ENCODE measurements around the gene ZC3H7A.

ZC3H7A gene

DNA sequence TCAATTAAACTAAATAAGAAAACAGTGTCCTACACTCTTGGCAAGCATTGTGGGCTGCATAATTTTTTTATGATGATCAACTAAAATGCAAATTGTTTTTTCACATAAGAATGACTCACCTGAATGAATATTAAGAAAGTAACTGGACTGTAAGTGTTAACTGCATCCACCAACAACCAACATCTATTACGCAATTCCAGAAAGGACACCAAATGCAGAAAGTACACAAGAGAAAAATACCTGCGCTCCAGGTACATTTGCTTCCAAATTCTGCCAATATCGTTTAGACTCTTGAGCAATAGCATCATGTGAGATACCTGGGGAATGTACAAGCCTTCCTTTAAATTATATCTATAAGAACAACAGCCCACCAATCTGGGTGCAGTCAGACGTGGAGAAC lies 34.6 kb downstream of the ZC3H7A start:
- TF ChIP-seq, protein P1, sequence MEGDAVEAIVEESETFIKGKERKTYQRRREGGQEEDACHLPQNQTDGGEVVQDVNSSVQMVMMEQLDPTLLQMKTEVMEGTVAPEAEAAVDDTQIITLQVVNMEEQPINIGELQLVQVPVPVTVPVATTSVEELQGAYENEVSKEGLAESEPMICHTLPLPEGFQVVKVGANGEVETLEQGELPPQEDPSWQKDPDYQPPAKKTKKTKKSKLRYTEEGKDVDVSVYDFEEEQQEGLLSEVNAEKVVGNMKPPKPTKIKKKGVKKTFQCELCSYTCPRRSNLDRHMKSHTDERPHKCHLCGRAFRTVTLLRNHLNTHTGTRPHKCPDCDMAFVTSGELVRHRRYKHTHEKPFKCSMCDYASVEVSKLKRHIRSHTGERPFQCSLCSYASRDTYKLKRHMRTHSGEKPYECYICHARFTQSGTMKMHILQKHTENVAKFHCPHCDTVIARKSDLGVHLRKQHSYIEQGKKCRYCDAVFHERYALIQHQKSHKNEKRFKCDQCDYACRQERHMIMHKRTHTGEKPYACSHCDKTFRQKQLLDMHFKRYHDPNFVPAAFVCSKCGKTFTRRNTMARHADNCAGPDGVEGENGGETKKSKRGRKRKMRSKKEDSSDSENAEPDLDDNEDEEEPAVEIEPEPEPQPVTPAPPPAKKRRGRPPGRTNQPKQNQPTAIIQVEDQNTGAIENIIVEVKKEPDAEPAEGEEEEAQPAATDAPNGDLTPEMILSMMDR (conservative IDR thresholded peaks at IDR 0.05; ENCODE audit: low read depth, low read length), result no peak
- DNase-seq (ENCODE audit: low read depth), result no peak
- no peak overlapping the region for H3K4me3 ChIP-seq (ENCODE audit: low read depth, low read length)

DNA sequence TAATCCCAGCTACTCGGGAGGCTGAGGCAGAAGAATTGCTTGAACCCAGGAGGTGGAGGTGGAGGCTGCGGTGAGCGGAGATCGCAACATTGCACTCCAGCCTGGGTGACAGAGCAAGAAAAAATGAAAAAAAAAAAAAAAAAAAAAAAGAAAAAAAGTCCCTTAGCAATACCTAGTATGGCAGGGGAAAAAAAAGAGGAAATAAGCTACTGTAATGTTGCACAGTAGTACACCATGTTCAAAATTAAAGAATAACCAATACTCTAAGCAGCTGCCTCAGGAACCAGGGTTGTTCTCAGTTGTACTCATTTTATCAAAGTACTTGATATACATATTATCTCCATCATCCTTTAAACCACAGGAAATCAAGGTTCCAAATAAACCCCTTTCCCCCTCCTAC lies 37.1 kb downstream of the ZC3H7A start:
- no peak for DNase-seq (ENCODE audit: low read depth)
- TF ChIP-seq, protein P1 (conservative IDR thresholded peaks at IDR 0.05; ENCODE audit: low read depth, low read length), result no peak
- H3K4me3 ChIP-seq (ENCODE audit: low read depth, low read length), result no peak overlapping the region

DNA sequence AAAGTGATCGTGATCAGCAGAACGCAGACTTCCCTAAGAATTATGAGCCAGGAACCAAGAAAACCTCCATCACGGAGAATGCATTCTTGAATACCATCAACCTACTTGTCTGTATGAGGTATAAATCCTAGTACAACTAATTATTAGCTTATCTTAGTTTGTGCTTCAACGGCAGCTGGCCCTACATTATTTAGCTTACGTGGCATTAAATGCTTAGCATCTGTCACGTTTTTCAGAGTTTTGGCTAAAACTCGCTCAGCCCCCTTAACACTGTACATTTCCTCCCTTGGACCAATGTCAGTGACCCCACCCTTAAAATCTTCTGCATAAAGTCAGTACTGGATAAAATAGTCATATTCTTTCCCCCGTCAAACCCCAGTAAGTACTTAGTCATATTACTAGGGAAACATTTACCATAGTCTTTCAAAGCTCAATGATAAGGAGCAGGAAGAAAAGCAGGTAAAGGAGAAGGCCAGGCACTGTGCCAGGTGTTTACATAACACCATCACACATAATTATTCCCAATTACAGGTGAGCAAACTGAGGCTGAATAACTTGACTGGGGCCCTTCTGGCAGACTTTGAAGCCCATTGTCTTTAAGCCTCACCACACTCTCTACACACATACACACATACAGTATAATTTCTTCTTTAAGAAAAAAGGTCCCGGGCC lies 37.8 kb downstream of the ZC3H7A start:
- DNase-seq (ENCODE audit: low read depth), result no peak
- TF ChIP-seq, protein P1 (conservative IDR thresholded peaks at IDR 0.05; ENCODE audit: low read depth, low read length), result no peak
- no peak overlapping the region for H3K4me3 ChIP-seq (ENCODE audit: low read depth, low read length)

DNA sequence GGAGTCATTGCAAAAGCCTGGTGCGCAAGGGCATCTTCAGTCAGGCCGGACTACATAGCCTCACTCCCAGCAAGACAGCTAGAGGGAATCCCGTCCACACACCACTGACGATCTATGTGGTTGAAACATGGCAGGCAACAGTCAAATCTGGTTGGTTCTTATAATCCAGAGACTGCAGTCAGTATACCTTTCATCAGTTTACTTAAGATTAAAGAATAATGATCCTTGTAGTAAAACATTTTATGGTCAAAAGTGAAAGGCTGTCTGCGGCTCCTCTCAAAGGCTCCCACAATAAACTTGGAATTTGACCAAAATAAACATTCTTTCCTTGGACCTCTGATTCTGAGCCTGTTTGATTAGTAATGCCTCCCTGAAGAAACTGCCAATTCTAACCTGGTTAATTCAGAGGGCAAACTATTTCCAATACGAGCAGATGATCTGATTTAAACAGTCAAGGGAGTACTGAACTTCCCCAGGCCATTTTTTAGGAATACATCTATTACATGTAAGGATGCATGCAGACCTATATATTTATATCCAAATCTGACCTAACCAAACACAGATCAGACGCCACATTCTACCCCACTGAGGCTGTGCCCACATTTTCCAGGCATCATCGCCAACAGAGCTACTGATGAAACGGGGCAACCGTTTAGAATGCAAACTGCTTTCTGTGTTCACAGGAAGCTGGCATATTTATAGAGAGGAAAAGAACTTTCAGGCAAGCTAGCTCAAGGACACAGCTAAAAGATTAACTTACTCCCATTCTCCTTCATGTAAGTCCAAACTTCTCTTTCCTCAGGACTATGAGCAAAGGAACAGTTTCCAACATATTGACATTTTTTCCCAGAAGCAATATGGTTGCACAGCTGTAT lies 39.1 kb downstream of the ZC3H7A start:
- DNase-seq (ENCODE audit: low read depth), result peak; percentile 92
- no peak overlapping the region for H3K4me3 ChIP-seq (ENCODE audit: low read depth, low read length)
- TF ChIP-seq, protein P1 (conservative IDR thresholded peaks at IDR 0.05; ENCODE audit: low read depth, low read length), result peak; percentile 31

DNA sequence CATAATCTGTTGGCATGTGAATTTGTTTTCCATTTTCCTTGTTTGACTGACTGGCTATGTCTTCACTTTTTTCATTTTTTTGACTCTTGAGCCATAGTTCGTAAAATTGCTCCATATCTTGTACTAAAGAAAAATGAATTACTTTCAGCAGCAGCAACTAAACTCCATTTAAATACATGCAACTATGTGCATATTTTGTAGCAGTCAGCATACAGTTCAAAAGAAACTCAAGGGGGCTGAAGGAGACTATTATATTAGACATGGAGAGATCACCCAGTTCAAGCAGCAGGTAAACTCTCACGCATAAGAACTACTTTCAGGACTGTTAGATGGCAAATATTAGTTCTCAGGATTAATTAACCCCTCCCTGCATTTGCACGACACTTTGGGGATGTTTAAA lies 40.8 kb downstream of the ZC3H7A start:
- TF ChIP-seq, protein P1 (conservative IDR thresholded peaks at IDR 0.05; ENCODE audit: low read depth, low read length), result no peak
- no peak for DNase-seq (ENCODE audit: low read depth)
- no peak overlapping the region for H3K4me3 ChIP-seq (ENCODE audit: low read depth, low read length)

DNA sequence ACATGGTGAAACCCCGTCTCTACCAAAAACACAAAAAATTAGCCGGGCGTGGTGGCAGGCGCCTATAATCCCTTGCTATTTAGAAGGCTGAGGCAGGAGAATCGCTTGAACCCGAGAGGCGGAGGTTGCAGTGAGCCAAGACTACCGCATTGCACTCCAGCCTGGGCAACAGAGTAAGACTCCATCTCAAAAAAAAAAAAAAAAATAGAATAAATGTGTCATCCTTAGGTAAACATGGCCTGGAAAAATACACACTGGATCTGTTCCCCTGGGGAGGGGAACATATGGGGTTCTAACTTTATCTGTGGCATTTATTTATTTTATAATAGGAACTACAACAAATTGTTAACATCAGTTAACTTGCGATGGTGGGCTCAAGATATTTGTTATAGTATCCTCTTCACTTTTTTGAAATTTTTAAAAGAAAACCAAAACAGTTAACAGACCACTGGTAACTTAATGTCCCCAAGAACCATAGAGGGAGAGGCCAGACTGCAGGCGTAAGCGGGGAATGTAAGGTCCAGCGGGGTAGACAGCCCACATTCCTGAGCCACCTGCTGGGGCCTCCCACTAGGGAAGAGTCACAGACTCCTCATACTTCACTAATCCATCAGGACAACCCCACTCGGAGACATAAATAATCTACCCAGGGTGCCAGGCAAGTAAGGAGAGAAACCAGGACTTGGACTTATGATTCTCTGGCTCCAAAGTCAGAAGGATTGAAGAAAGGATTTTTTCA lies 41.9 kb downstream of the ZC3H7A start:
- H3K4me3 ChIP-seq (ENCODE audit: low read depth, low read length), result no peak overlapping the region
- TF ChIP-seq, protein P1 (conservative IDR thresholded peaks at IDR 0.05; ENCODE audit: low read depth, low read length), result no peak
- peak; percentile 27 for DNase-seq (ENCODE audit: low read depth)

All from choroid plexus epithelial cell (primary cell).